ENCODE results near the gene NFAM1. TPM values are rescaled to one million over a fixed set of nuclear protein-coding genes. Genes with fewer than 3 reads are reported as not detected.

Gene NFAM1
- total and polyA plus RNA-seq, 2 of the 13 experiments (the other 11 are each of a cell fraction or from before 2014, with no cell fraction given), result 0.03 TPM; not detected in 1

- TF ChIP-seq SALL2 (CRISPR knock-in tag; IDR thresholded peaks at IDR 0.05) (no peak), PCBP1 (IDR thresholded peaks at IDR 0.05; ENCODE audit: borderline replicate concordance, low read depth, low read length) (0 out of 2 replicates have a peak, but pooled peaks have one; percentile 32), ZNF281 (CRISPR knock-in tag; IDR thresholded peaks at IDR 0.05; ENCODE audit: borderline replicate concordance) (peak; percentile 69; the same call in 1 of the 2 replicates), HDAC1 (CRISPR knock-in tag; IDR thresholded peaks at IDR 0.05) (no peak), LRRFIP1 (CRISPR knock-in tag; conservative IDR thresholded peaks at IDR 0.05) (no peak), ZSCAN30 (CRISPR knock-in tag; IDR thresholded peaks at IDR 0.05) (no peak), SOX6 (IDR thresholded peaks at IDR 0.05) (no peak), SOX6 (CRISPR knock-in tag; IDR thresholded peaks at IDR 0.05) (no peak), MTA3 (CRISPR knock-in tag; IDR thresholded peaks at IDR 0.05) (no peak), GMEB1 (CRISPR knock-in tag; IDR thresholded peaks at IDR 0.05; ENCODE audit: borderline replicate concordance) (no peak), ZNF44 (CRISPR knock-in tag; IDR thresholded peaks at IDR 0.05) (no peak), CREB3 (CRISPR knock-in tag; IDR thresholded peaks at IDR 0.05) (no peak), ZFP62 (CRISPR knock-in tag; IDR thresholded peaks at IDR 0.05) (no peak), NR2F1 (CRISPR knock-in tag; IDR thresholded peaks at IDR 0.05) (0 out of 4 replicates have a peak, but pooled peaks of 1 of the 2 experiments have one; percentile 7), ELF1 (CRISPR knock-in tag; IDR thresholded peaks at IDR 0.05) (0 out of 2 replicates have a peak, but pooled peaks have one; percentile 28), WIZ (CRISPR knock-in tag; IDR thresholded peaks at IDR 0.05) (no peak), MYC (CRISPR knock-in tag; IDR thresholded peaks at IDR 0.05; ENCODE audit: borderline replicate concordance) (no peak), FOSL2 (CRISPR knock-in tag; IDR thresholded peaks at IDR 0.05) (peak; percentile 6; the same call in 1 of the 2 replicates), JDP2 (CRISPR knock-in tag; IDR thresholded peaks at IDR 0.05; ENCODE audit: borderline replicate concordance) (no peak)
Measured at GRCh38 chr22:42444077-42444904, 12.1 kb upstream of the NFAM1 start (continued).
